Measurements from ENCODE around the gene SLC28A2.
"Not testable (repeated sequence)": the region's sequence is repeated elsewhere in the genome, so short reads cannot be mapped to it uniquely, and the experiment has no call there.

Gene SLC28A2

GRCh38 chr15:45307230-45307924 lies 55.3 kb downstream of the SLC28A2 start:
- TF ChIP-seq ZFX (IDR thresholded peaks at IDR 0.05; ENCODE audit: borderline replicate concordance): no peak
- TF ChIP-seq CTCF (IDR thresholded peaks at IDR 0.05): peak; percentile 60
- no peak overlapping the region for H3K27ac ChIP-seq

GRCh38 chr15:45314117-45314516 lies 62.1 kb downstream of the SLC28A2 start:
- H3K27ac ChIP-seq: not testable (repeated sequence)

GRCh38 chr15:45314960-45315359 lies 62.9 kb downstream of the SLC28A2 start:
- no peak for TF ChIP-seq ZFX (IDR thresholded peaks at IDR 0.05; ENCODE audit: borderline replicate concordance)
- peak; percentile 74 for TF ChIP-seq CTCF (IDR thresholded peaks at IDR 0.05)
- H3K27ac ChIP-seq: no peak overlapping the region

- no peak overlapping the region for H3K27ac ChIP-seq
- TF ChIP-seq CTCF (IDR thresholded peaks at IDR 0.05) (no peak), ZFX (IDR thresholded peaks at IDR 0.05; ENCODE audit: borderline replicate concordance) (no peak)
Measured at GRCh38 chr15:45319472-45320214, 67.6 kb downstream of the SLC28A2 start.

- TF ChIP-seq CTCF (IDR thresholded peaks at IDR 0.05): no peak
- no peak for TF ChIP-seq ZFX (IDR thresholded peaks at IDR 0.05; ENCODE audit: borderline replicate concordance)
- H3K27ac ChIP-seq: no peak overlapping the region
Measured at GRCh38 chr15:45320581-45321205, 68.7 kb downstream of the SLC28A2 start.

GRCh38 chr15:45326280-45326679 lies 74.2 kb downstream of the SLC28A2 start:
- TF ChIP-seq ZFX (IDR thresholded peaks at IDR 0.05; ENCODE audit: borderline replicate concordance): no peak
- no peak for TF ChIP-seq CTCF (IDR thresholded peaks at IDR 0.05)

GRCh38 chr15:45326741-45327140 lies 74.7 kb downstream of the SLC28A2 start:
- no peak overlapping the region for H3K27ac ChIP-seq
- TF ChIP-seq CTCF (IDR thresholded peaks at IDR 0.05): no peak
- no peak for TF ChIP-seq ZFX (IDR thresholded peaks at IDR 0.05; ENCODE audit: borderline replicate concordance)

More at GRCh38 chr15:45326280-45326679, 74.2 kb downstream of the SLC28A2 start:
- H3K27ac ChIP-seq: no peak overlapping the region
